Fibroblast of mammary gland (primary cell): ENCODE results near the gene WNK1.
"Not testable (repeated sequence)": the region's sequence is repeated elsewhere in the genome, so short reads cannot be mapped to it uniquely, and the experiment has no call there.

ENCODE experiments used
- DNase-seq: peaks from one replicate; pipeline ENCODE4 v3.0.0-alpha.2; 2010; ENCODE audit warnings: low read depth
- H3K4me3 ChIP-seq: 2 replicates; pipeline ENCODE4 v1.5.1; 2011; ENCODE audit warnings: low read depth, mild to moderate bottlenecking, low read length, moderate library complexity; ENCODE audit not compliant: control insufficient read depth
- CTCF ChIP-seq: conservative IDR thresholded peaks from 2 replicates; pipeline ENCODE4 v1.5.1; 2011; ENCODE audit warnings: low read depth, low read length, inconsistent platforms; ENCODE audit not compliant: control insufficient read depth, insufficient read depth

WNK1 gene

GRCh38 chr12:931060-931459 lies 178.7 kb downstream of the WNK1 start:
- no peak for DNase-seq
- H3K4me3 ChIP-seq: no peak overlapping the region
- no peak for TF ChIP-seq CTCF

GRCh38 chr12:931591-931990 lies 179.2 kb downstream of the WNK1 start:
- TF ChIP-seq CTCF: no peak
- H3K4me3 ChIP-seq: no peak overlapping the region
- no peak for DNase-seq

- not testable (repeated sequence) for H3K4me3 ChIP-seq, DNase-seq
Measured at GRCh38 chr12:935891-936290, 183.5 kb downstream of the WNK1 start.

GRCh38 chr12:936377-937345 lies 184.3 kb downstream of the WNK1 start:
- DNase-seq: no peak
- no peak overlapping the region for H3K4me3 ChIP-seq
- TF ChIP-seq CTCF: no peak

GRCh38 chr12:938810-939209 lies 186.4 kb downstream of the WNK1 start:
- TF ChIP-seq CTCF: no peak
- no peak overlapping the region for H3K4me3 ChIP-seq
- DNase-seq: no peak

- H3K4me3 ChIP-seq: no peak overlapping the region
- TF ChIP-seq CTCF: no peak
- no peak for DNase-seq
Measured at GRCh38 chr12:943051-943450, 190.7 kb downstream of the WNK1 start.

GRCh38 chr12:944211-944610 lies 191.8 kb downstream of the WNK1 start:
- TF ChIP-seq CTCF: no peak
- no peak overlapping the region for H3K4me3 ChIP-seq
- DNase-seq: no peak
